ENCODE results near the gene ZNF383.
"Not testable (repeated sequence)": the region's sequence is repeated elsewhere in the genome, so short reads cannot be mapped to it uniquely, and the experiment has no call there.

Gene ZNF383

DNA sequence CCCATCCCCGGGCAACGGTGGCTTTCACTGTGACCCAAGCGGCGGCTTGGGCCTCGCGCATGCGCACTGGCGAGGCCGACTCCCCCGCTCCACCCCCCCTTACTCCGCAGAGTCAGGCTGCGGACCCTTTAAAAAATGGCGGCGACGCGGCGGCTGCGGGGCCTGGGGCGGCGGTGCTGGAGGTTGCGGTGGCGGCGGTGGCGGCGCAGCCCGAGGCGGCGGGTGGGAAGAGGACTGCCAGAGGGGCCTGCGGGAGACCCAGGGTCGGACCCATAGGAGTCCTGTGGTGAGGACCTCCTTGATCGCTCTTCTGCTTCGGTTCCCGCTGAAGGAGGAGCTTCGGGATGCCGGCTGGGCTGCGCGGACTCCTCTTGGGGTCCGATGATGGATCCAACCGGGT is 76.2 kb downstream of the ZNF383 start:
- DNase-seq: not testable (repeated sequence)

Measured in fibroblast of skin of right quadriceps (primary cell).